H1 (cell line): ENCODE results near the gene DDX21. TPM values are rescaled to one million over a fixed set of nuclear protein-coding genes. Genes with fewer than 3 reads are reported as not detected.

Experiments
- CTCF ChIA-PET: fragments of 300-600 bp; sonication (Branson Sonifier 250); formaldehyde crosslinking; loops from one replicate; lab custom pipeline; 2021; ENCODE audit not compliant: partially characterized antibody; lab: Charles Lee
- POLR2A ChIA-PET: fragments of 300-600 bp; sonication (Branson Sonifier 250); formaldehyde crosslinking; loops from one replicate; lab custom pipeline; 2021; ENCODE audit warnings: inconsistent platforms; ENCODE audit not compliant: partially characterized antibody; lab: Charles Lee
- DNase-seq, 2 experiments: peaks; one replicate each; pipeline versions ENCODE4 v3.0.0 to v3.0.0-alpha.2; 2010 to 2022; ENCODE audit warnings: low spot score in 2 of 2, low read depth in 1 of 2, mixed read lengths in 1 of 2
- FAIRE-seq: peaks from 2 replicates; lab custom pipeline; 2011; peaks lifted over from hg19 to GRCh38; lab: Jason Lieb, UNC
- H2AFZ ChIP-seq: 2 replicates; pipeline ENCODE4 v1.8.1; 2012; ENCODE audit warnings: low read length, inconsistent platforms
- H2AK5ac ChIP-seq: 2 replicates; pipeline ENCODE4 v1.6.1; 2013; ENCODE audit warnings: low read depth, low read length
- H2BK120ac ChIP-seq: replicated peaks from 2 replicates; pipeline ENCODE3; 2013; ENCODE audit warnings: low read depth, low read length, inconsistent platforms
- H2BK12ac ChIP-seq: 2 replicates; pipeline ENCODE4 v1.6.1; 2013; ENCODE audit warnings: low read depth, low read length
- H2BK15ac ChIP-seq: 2 replicates; pipeline ENCODE4 v1.6.1; 2013; ENCODE audit warnings: low read length
- H2BK20ac ChIP-seq: 2 replicates; pipeline ENCODE4 v1.6.1; 2013; ENCODE audit warnings: low read length
- H2BK5ac ChIP-seq: 2 replicates; pipeline ENCODE4 v1.6.1; 2013; ENCODE audit warnings: low read depth, low read length
- H3K14ac ChIP-seq: 2 replicates; pipeline ENCODE4 v1.6.1; 2013; ENCODE audit warnings: inconsistent platforms; ENCODE audit not compliant: insufficient read length
- H3K18ac ChIP-seq: 2 replicates; pipeline ENCODE4 v1.6.1; 2013; ENCODE audit warnings: low read length; ENCODE audit errors: extremely low read depth
- H3K23ac ChIP-seq: 2 replicates; pipeline ENCODE4 v1.6.1; 2013; ENCODE audit warnings: inconsistent platforms; ENCODE audit not compliant: insufficient read length
- H3K23me2 ChIP-seq: 2 replicates; pipeline ENCODE4 v1.6.1; 2013; ENCODE audit warnings: low read depth, low read length
- H3K27ac ChIP-seq: 2 replicates; pipeline ENCODE4 v1.6.1; 2011; ENCODE audit warnings: low read depth, low read length, inconsistent platforms
- H3K27me3 ChIP-seq, 4 experiments: replicated peaks in 1 of 4; 1 replicate in 1 of 4; 2 replicates in 3 of 4; pipeline versions ENCODE4 v1.6.1 to v1.8.1; 2011 to 2013; ENCODE audit warnings: low read length in 3 of 4, mild to moderate bottlenecking in 3 of 4, inconsistent platforms in 2 of 4, mixed read lengths in 2 of 4, moderate library complexity in 1 of 4; ENCODE audit not compliant: control insufficient read depth in 3 of 4, insufficient read depth in 3 of 4; ENCODE audit errors: extremely low read depth in 1 of 4
- H3K36me3 ChIP-seq, 4 experiments: 2 replicates each; pipeline versions ENCODE4 v1.6.1 to v1.8.1; 2011 to 2013; ENCODE audit warnings: mild to moderate bottlenecking in 4 of 4, low read length in 3 of 4, moderate library complexity in 2 of 4, control low read depth in 1 of 4, inconsistent platforms in 1 of 4; ENCODE audit not compliant: insufficient read depth in 4 of 4, control insufficient read depth in 2 of 4
- H3K4ac ChIP-seq: replicated peaks from 2 replicates; pipeline ENCODE3; 2013; ENCODE audit warnings: low read length, low read depth, mixed read lengths, inconsistent platforms; ENCODE audit not compliant: insufficient read length
- H3K4me1 ChIP-seq, 4 experiments: replicated peaks in 1 of 4; 1 replicate in 1 of 4; 2 replicates in 3 of 4; pipeline versions ENCODE4 v1.6.1 to v1.8.1; 2011 to 2013; ENCODE audit warnings: low read length in 3 of 4, inconsistent platforms in 2 of 4, mixed read lengths in 1 of 4; ENCODE audit not compliant: insufficient read depth in 4 of 4, control insufficient read depth in 3 of 4
- H3K4me2 ChIP-seq, 2 experiments: 2 replicates each; pipeline versions ENCODE4 v1.6.1 to v1.8.1; 2011 to 2013; ENCODE audit warnings: low read depth in 2 of 2, low read length in 2 of 2, control low read depth in 1 of 2, inconsistent platforms in 1 of 2, mild to moderate bottlenecking in 1 of 2; ENCODE audit not compliant: insufficient read depth in 1 of 2
- H3K4me3 ChIP-seq, 4 experiments: fragments of 200-600, 300-600 bp in 1 of 4; sonication (generic), shearing (Covaris generic), sonication (Bioruptor Twin) in 1 of 4; 2 replicates each; pipeline versions ENCODE4 v1.5.1 to v1.8.1; 2011 to 2016; ENCODE audit warnings: low read length in 4 of 4, low read depth in 3 of 4, control low read depth in 2 of 4, inconsistent platforms in 2 of 4, mild to moderate bottlenecking in 2 of 4, mixed read lengths in 1 of 4, moderate library complexity in 1 of 4; ENCODE audit not compliant: insufficient read depth in 2 of 4; ENCODE audit errors: extremely low read depth in 1 of 4
- H3K56ac ChIP-seq: replicated peaks from 2 replicates; pipeline ENCODE3; 2013; ENCODE audit warnings: low read depth, mild to moderate bottlenecking, mixed read lengths, low read length, inconsistent platforms; ENCODE audit not compliant: insufficient read length
- H3K79me1 ChIP-seq: 2 replicates; pipeline ENCODE4 v1.6.1; 2013; ENCODE audit warnings: low read depth, low read length, control low read depth
- H3K79me2 ChIP-seq, 2 experiments: 2 replicates each; pipeline versions ENCODE4 v1.6.1 to v1.8.1; 2012 to 2013; ENCODE audit warnings: low read length in 2 of 2, mild to moderate bottlenecking in 2 of 2, inconsistent platforms in 1 of 2; ENCODE audit not compliant: insufficient read depth in 2 of 2, control insufficient read depth in 1 of 2
- H3K9ac ChIP-seq, 4 experiments: replicated peaks in 1 of 4; 1 replicate in 1 of 4; 2 replicates in 3 of 4; pipeline versions ENCODE4 v1.6.1 to v1.8.1; 2011 to 2013; ENCODE audit warnings: low read depth in 3 of 4, low read length in 3 of 4, control low read depth in 2 of 4, mild to moderate bottlenecking in 2 of 4, moderate library complexity in 2 of 4, inconsistent platforms in 1 of 4; ENCODE audit errors: extremely low read depth in 1 of 4
- H3K9me3 ChIP-seq, 2 experiments: 2 replicates each; pipeline versions ENCODE4 v1.6.1 to v1.8.1; 2012 to 2013; ENCODE audit warnings: mild to moderate bottlenecking in 2 of 2, moderate library complexity in 2 of 2, control low read depth in 1 of 2, inconsistent platforms in 1 of 2, low read depth in 1 of 2, low read length in 1 of 2, mixed read lengths in 1 of 2; ENCODE audit not compliant: insufficient read depth in 2 of 2
- H4K20me1 ChIP-seq, 2 experiments: replicated peaks in 1 of 2; 2 replicates each; pipeline versions ENCODE3 to v1.8.1; 2011 to 2013; ENCODE audit warnings: inconsistent platforms in 2 of 2, low read length in 2 of 2, mild to moderate bottlenecking in 1 of 2; ENCODE audit not compliant: insufficient read depth in 2 of 2, control insufficient read depth in 1 of 2
- H4K5ac ChIP-seq: 2 replicates; pipeline ENCODE4 v1.6.1; 2013; ENCODE audit warnings: low read length, low read depth, mixed read lengths, inconsistent platforms; ENCODE audit not compliant: insufficient read length
- H4K8ac ChIP-seq: 2 replicates; pipeline ENCODE4 v1.8.0; 2013; ENCODE audit warnings: mild to moderate bottlenecking, moderate library complexity, low read length, inconsistent platforms; ENCODE audit not compliant: insufficient read depth; ENCODE audit errors: extremely low read depth
- H4K91ac ChIP-seq: replicated peaks from 2 replicates; pipeline ENCODE3; 2013; ENCODE audit warnings: low read length, mixed read lengths, inconsistent platforms; ENCODE audit not compliant: insufficient read length
- ATF2 ChIP-seq: IDR thresholded peaks from 2 replicates; pipeline ENCODE4 v1.6.1; 2012; ENCODE audit warnings: low read length, inconsistent platforms
- GTF2F1 ChIP-seq: IDR thresholded peaks from 2 replicates; pipeline ENCODE4 v1.6.1; 2012; ENCODE audit warnings: low read depth, low read length, improper control_type of control experiment, borderline replicate concordance
- SRF ChIP-seq: IDR thresholded peaks from 2 replicates; pipeline ENCODE4 v1.6.1; 2011; ENCODE audit warnings: mild to moderate bottlenecking, low read depth, low read length, moderate library complexity
- ZNF274 ChIP-seq: IDR thresholded peaks from 2 replicates; pipeline ENCODE4 v1.7.0; 2012; ENCODE audit warnings: low read length, borderline replicate concordance; ENCODE audit errors: extremely low read depth
- WGBS, 2 experiments: shearing (Covaris generic) in 1 of 2; methylation state at CpG; one replicate each; pipeline versions ENCODE4 v1.1.6 to v1.1.7; 2013 to 2015; ENCODE audit warnings: low lambda C conversion rate in 2 of 2, mixed read lengths in 2 of 2, inconsistent platforms in 1 of 2, low coverage in 1 of 2, missing lambda C conversion rate in 1 of 2; ENCODE audit not compliant: insufficient replicate concordance in 2 of 2, insufficient coverage in 1 of 2, insufficient read length in 1 of 2; ENCODE audit errors: extremely low coverage in 1 of 2, missing lambda C conversion rate in 1 of 2; 5-methylcytosine and 5-hydroxymethylcytosine counted together
- polyA plus RNA-seq, 7 experiments: library from polyadenylated mRNA; depleted of rRNA in 3 of 7; stranded (reverse) in 5 of 7; unstranded in 2 of 7; fragments of >200 nt in 5 of 7; fragments of 200-250 nt in 2 of 7; gene quantifications; 1 replicate in 5 of 7; 2 replicates in 1 of 7; 4 replicates in 1 of 7; pipeline versions ENCODE4 v1.2.1 to v1.2.3, GENCODE V29; 2011 to 2013; ENCODE audit warnings: missing spikeins in 2 of 7, mixed read lengths in 2 of 7
- total RNA-seq: library from RNA; stranded (reverse); fragmentation: NEBNext Ultra II Directional; extraction: Animal tissue kit (Norgen Biotek cat#: 25700); gene quantifications from 2 replicates; pipeline ENCODE4 v1.2.1, GENCODE V29; 2021

The DDX21 gene
- total and polyA plus RNA-seq, 2 of the 8 experiments (the other 6 are each of a cell fraction or from before 2014, with no cell fraction given): 67.0 to 195 TPM

GRCh38 chr10:69033256-69033655 lies 77.3 kb downstream of the DDX21 start:
- Histone ChIP-seq H3K27me3 (no peaks in the 10 kb centered on the region), H4K8ac (no peak overlapping the region), H3K36me3 (no peaks in the 10 kb centered on the region), H3K4me2 (no peak overlapping the region), H2AFZ (no peak overlapping the region), H3K4me3 (no peak overlapping the region), H2BK5ac (no peak overlapping the region), H3K23ac (no peak overlapping the region), H4K20me1 (no peaks in the 10 kb centered on the region), H3K79me2 (no peaks in the 10 kb centered on the region), H3K56ac (no peak overlapping the region), H3K4ac (no peak overlapping the region), H4K5ac (no peak overlapping the region), H3K14ac (no peak overlapping the region), H3K18ac (no peak overlapping the region), H3K23me2 (no peaks in the 10 kb centered on the region), H2AK5ac (no peak overlapping the region), H3K9me3 (peaks cover 12 to 17% of the 10 kb centered on the region in 2 experiments; a peak in 3 of 4 replicates), H3K4me1 (no peaks in the 10 kb centered on the region), H3K9ac (no peak overlapping the region), H3K27ac (no peak overlapping the region), H2BK120ac (no peak overlapping the region), H4K91ac (no peak overlapping the region), H3K79me1 (no peaks in the 10 kb centered on the region), H2BK15ac (no peak overlapping the region), H2BK12ac (no peak overlapping the region), H2BK20ac (no peak overlapping the region)
- DNase-seq: no peak
- FAIRE-seq: no peak
- ChIA-PET CTCF (no interaction called here), POLR2A (no interaction called here)
- WGBS, 2 experiments: 94% methylated on average over 4 of the region's 4 CpGs; no CpG with 5 or more reads in 1 of the 2 experiments
- TF ChIP-seq ATF2 (no peak), ZNF274 (no peak), SRF (no peak), GTF2F1 (no peak)
